Measurements from ENCODE around the gene CDH18.

- TF ChIP-seq CTCF (IDR thresholded peaks at IDR 0.05; ENCODE audit: insufficient read depth, low read length, poor library complexity, severe bottlenecking) (no peak), EZH2phosphoT487 (conservative IDR thresholded peaks at IDR 0.05; ENCODE audit: low read length) (no peak)
These were observed 181.2 kb downstream of the CDH18 start for GRCh38 chr5:19806756-19807155.

Data from SU-DHL-6 (cell line).